ENCODE data around the gene PIK3CB. TPM values are rescaled to one million over a fixed set of nuclear protein-coding genes. Genes with fewer than 3 reads are reported as not detected.
A peak's percentile ranks its signal among the peaks of the same experiment; 100 is the strongest.
"Not testable (repeated sequence)": the region's sequence is repeated elsewhere in the genome, so short reads cannot be mapped to it uniquely, and the experiment has no call there.

PIK3CB gene
- total RNA-seq, 2 donors from 2014 or later: 43.4 to 51.5 TPM

DNA sequence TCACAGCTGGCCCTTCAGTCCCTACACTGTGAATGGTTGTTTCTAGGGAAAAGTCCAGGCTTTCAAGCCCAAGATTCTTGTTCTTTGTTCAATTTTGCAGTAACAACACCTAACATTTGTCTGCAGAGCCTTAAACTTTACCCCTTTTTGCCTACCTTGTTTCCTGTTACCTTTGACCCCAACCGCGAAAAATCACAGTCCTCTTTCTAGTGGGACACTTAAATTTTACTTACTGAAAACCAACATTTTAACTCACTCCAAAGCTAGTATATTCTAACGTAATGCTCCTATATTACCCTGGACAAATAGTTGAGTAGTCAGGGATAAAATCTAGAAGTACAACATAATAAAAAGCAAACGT, 649 bp upstream of the PIK3CB start:
- Histone ChIP-seq H3K27me3 (no peaks in the 10 kb centered on the region), H3K27ac (peak overlapping the region; percentile 93), H3K36me3 (no peaks in the 10 kb centered on the region), H3K4me3 (peak overlapping the region; percentile 97), H3K4me1 (no peaks in the 10 kb centered on the region), H3K9me3 (no peaks in the 10 kb centered on the region), H3K9ac (ENCODE audit: low read depth in 2 of 2, low read length in 2 of 2) (peak overlapping the region; percentile 88 to 95)
- TF ChIP-seq, protein P1, sequence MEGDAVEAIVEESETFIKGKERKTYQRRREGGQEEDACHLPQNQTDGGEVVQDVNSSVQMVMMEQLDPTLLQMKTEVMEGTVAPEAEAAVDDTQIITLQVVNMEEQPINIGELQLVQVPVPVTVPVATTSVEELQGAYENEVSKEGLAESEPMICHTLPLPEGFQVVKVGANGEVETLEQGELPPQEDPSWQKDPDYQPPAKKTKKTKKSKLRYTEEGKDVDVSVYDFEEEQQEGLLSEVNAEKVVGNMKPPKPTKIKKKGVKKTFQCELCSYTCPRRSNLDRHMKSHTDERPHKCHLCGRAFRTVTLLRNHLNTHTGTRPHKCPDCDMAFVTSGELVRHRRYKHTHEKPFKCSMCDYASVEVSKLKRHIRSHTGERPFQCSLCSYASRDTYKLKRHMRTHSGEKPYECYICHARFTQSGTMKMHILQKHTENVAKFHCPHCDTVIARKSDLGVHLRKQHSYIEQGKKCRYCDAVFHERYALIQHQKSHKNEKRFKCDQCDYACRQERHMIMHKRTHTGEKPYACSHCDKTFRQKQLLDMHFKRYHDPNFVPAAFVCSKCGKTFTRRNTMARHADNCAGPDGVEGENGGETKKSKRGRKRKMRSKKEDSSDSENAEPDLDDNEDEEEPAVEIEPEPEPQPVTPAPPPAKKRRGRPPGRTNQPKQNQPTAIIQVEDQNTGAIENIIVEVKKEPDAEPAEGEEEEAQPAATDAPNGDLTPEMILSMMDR (IDR thresholded peaks at IDR 0.05): no peak
- intact Hi-C loops (cut with DNase I): loop anchor here (10.0 kb wide), 1 partner anchor 241 kb away; the partner anchor contains the start of gene CEP70
- DNase-seq: peak; percentile 35

DNA sequence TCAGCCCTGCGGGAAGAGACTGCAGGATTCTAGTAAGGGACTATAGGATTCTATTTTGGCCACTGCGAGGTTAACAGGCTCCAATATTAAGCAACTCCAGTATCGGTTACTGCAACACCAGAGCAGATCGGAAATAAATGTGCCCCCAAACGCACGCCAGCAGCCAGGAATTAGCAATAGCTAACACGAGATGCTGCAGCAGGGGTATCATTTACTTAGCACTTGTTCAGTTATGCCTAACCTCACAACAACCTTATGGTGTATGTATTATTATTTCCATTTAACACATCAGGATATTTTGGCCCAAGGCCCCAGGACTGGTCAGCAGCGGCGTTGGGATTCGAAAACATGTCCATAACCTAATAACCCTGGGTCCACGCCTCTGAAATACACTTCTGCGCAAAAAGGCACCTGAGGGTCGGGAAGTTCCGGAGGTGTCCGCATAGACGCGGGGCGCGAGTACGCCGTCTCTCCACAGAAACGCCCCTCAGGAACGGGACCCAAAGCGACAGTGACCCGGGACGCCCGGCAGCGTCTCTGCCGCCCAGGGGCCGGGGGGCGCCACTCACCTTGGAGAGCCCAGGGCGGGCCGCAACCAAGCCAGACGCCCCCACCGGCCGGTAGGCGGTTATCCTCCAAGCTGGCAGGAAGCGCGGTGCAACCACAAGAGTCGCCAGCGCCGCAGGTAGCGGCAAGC, 681 bp downstream of the PIK3CB start:
- no peaks in the 10 kb centered on the region for H3K9me3 ChIP-seq
- peak overlapping the region; percentile 79 to 96 for H3K9ac ChIP-seq (ENCODE audit: low read depth in 2 of 2, low read length in 2 of 2)
- H3K4me3 ChIP-seq: peak overlapping the region; percentile 97
- peak; percentile 65 for DNase-seq
- TF ChIP-seq, protein P1 (IDR thresholded peaks at IDR 0.05): peak; percentile 21
- intact Hi-C loops (cut with DNase I): loop anchor here (10.0 kb wide), 1 partner anchor 239 kb away; the partner anchor contains the start of gene CEP70
- no peaks in the 10 kb centered on the region for H3K27me3 ChIP-seq
- H3K27ac ChIP-seq: peak overlapping the region; percentile 93
- H3K4me1 ChIP-seq: no peaks in the 10 kb centered on the region
- no peaks in the 10 kb centered on the region for H3K36me3 ChIP-seq

DNA sequence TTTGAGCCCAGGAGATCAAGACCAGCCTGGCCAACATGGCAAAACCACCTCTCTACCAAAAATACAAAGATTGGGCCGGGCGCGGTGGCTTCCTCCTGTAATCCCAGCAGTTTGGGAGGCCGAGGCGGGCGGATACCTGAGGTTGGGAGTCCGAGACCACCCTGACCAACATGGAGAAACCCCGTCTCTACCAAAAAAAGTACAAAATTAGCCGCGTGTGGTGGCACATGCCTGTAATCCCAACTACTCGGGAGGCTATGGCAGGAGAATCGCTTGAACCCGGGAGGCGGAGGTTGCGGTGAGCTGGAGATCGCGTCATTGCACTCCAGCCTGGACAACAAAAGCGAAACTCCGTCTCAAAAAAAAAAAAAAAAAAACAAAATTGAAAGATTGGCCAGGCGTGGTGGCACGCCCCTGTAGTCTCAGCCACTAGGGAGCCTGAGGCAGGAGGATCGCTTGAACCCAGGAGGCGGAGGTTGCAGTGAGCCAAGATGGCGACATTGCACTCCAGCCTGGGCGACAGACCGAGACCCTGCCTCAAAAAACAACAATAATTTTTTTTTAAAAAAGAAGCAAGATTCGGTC, 2.2 kb downstream of the PIK3CB start:
- intact Hi-C loops (cut with DNase I): loop anchor here (10.0 kb wide), 1 partner anchor 238 kb away; the partner anchor contains the start of gene CEP70
- H3K9me3 ChIP-seq; H3K4me1 ChIP-seq; H3K9ac ChIP-seq (ENCODE audit: low read depth in 2 of 2, low read length in 2 of 2); H3K4me3 ChIP-seq; H3K27ac ChIP-seq; DNase-seq; H3K36me3 ChIP-seq; H3K27me3 ChIP-seq: not testable (repeated sequence)

DNA sequence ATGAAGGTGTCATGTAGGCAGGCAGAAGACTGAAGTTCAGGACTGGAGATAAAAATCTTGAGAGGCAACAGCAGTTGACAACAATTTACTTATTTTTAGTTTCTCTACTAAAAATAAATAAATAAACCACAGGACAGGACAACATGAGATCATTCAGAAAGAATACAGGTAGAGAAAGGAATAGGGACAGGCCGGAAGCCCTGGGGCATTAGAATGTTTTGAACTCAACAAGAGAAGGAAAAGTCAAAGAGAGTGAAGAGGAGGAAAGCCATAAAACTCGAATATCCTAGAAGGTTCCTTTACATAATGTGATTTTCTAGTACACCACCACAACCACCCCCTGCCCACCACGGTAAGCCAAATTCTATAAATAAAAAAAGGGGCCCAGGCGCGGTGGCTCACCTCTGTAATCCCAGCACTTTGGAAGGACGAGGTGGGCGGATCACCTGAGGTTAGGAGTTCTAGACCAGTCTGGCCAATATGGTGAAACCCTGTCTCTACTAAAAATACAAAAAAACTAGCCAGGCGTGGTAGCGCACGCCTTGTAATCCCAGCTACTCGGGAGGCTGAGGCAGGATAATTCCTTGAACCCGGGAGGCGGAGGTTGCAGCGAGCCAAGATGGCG, 4.7 kb downstream of the PIK3CB start:
- no peak overlapping the region for H3K27ac ChIP-seq
- TF ChIP-seq, protein P1 (IDR thresholded peaks at IDR 0.05): no peak
- DNase-seq: no peak
- H3K9ac ChIP-seq (ENCODE audit: low read depth in 2 of 2, low read length in 2 of 2): no peak overlapping the region
- H3K4me1 ChIP-seq: no peaks in the 10 kb centered on the region
- no peaks in the 10 kb centered on the region for H3K27me3 ChIP-seq
- H3K4me3 ChIP-seq: no peak overlapping the region
- intact Hi-C loops (cut with DNase I): loop anchor here (10.0 kb wide), 1 partner anchor 235 kb away; the partner anchor contains the start of gene CEP70
- H3K36me3 ChIP-seq: no peaks in the 10 kb centered on the region
- no peaks in the 10 kb centered on the region for H3K9me3 ChIP-seq

DNA sequence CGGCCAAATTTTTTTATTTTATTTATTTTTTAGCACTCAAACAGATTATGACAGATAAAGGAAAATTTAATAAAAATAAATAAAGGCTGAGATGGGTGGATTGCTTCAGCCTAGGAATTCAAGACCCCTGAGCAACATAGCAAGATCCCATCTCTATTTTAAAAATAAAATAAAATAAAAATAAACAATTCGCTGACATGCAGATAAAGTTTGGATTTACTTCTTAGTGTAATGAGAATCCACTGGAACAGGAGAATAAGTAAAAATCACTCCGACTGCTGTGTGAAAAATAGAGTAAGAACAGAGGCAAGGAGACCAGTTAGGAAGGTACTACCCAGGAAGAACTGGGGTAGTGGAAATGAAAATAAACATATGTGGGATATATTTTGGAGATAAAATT, 5.6 kb downstream of the PIK3CB start:
- no peak overlapping the region for H3K4me3 ChIP-seq
- H3K36me3 ChIP-seq: no peaks in the 10 kb centered on the region
- no peak overlapping the region for H3K27ac ChIP-seq
- H3K9me3 ChIP-seq: no peaks in the 10 kb centered on the region
- H3K9ac ChIP-seq (ENCODE audit: low read depth in 2 of 2, low read length in 2 of 2): no peak overlapping the region
- H3K27me3 ChIP-seq: no peaks in the 10 kb centered on the region
- intact Hi-C loops (cut with DNase I): no loop called here
- TF ChIP-seq, protein P1 (IDR thresholded peaks at IDR 0.05): no peak
- no peaks in the 10 kb centered on the region for H3K4me1 ChIP-seq
- DNase-seq: no peak

Measured in colonic mucosa (tissue), 4 donors.